ENCODE measurements around the gene SNX21. TPM values are rescaled to one million over a fixed set of nuclear protein-coding genes. Genes with fewer than 3 reads are reported as not detected.

SNX21 gene
- total RNA-seq, 1 donor from 2014 or later: 24.7 TPM

DNA sequence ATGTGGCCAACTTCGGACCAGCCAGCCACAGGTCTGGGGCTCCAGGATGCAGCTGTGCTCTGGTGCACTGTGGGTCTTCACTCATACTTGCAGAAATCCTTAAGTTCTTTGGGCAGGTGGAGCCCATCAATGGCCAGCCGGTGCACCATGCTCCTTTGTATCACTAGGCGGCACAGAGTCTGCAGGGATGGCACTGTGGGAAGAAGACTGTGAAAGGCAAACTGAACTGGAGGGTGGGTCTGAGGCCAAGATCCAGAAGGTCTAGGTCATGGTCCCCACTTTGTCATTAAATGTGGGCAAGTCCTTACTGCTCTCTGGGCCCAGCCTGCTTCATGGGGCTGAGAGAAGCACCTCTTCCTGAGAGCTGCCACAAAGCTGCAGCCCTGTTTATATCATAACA lies 55.1 kb downstream of the SNX21 start:
- no peak overlapping the region for H3K4me3 ChIP-seq
- H3K36me3 ChIP-seq: peaks cover 40% of the 10 kb centered on the region
- H3K27ac ChIP-seq (replicated peaks): no peak overlapping the region
- intact Hi-C loops (cut with micrococcal nuclease): no loop called here
- H3K27me3 ChIP-seq (ENCODE audit: low read depth): no peaks in the 10 kb centered on the region
- no peak for DNase-seq
- H3K9me3 ChIP-seq (replicated peaks): no peaks in the 10 kb centered on the region
- TF ChIP-seq, protein P1, sequence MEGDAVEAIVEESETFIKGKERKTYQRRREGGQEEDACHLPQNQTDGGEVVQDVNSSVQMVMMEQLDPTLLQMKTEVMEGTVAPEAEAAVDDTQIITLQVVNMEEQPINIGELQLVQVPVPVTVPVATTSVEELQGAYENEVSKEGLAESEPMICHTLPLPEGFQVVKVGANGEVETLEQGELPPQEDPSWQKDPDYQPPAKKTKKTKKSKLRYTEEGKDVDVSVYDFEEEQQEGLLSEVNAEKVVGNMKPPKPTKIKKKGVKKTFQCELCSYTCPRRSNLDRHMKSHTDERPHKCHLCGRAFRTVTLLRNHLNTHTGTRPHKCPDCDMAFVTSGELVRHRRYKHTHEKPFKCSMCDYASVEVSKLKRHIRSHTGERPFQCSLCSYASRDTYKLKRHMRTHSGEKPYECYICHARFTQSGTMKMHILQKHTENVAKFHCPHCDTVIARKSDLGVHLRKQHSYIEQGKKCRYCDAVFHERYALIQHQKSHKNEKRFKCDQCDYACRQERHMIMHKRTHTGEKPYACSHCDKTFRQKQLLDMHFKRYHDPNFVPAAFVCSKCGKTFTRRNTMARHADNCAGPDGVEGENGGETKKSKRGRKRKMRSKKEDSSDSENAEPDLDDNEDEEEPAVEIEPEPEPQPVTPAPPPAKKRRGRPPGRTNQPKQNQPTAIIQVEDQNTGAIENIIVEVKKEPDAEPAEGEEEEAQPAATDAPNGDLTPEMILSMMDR (IDR thresholded peaks at IDR 0.05; ENCODE audit: borderline replicate concordance): no peak
- peaks cover 59% of the 10 kb centered on the region for H3K4me1 ChIP-seq

DNA sequence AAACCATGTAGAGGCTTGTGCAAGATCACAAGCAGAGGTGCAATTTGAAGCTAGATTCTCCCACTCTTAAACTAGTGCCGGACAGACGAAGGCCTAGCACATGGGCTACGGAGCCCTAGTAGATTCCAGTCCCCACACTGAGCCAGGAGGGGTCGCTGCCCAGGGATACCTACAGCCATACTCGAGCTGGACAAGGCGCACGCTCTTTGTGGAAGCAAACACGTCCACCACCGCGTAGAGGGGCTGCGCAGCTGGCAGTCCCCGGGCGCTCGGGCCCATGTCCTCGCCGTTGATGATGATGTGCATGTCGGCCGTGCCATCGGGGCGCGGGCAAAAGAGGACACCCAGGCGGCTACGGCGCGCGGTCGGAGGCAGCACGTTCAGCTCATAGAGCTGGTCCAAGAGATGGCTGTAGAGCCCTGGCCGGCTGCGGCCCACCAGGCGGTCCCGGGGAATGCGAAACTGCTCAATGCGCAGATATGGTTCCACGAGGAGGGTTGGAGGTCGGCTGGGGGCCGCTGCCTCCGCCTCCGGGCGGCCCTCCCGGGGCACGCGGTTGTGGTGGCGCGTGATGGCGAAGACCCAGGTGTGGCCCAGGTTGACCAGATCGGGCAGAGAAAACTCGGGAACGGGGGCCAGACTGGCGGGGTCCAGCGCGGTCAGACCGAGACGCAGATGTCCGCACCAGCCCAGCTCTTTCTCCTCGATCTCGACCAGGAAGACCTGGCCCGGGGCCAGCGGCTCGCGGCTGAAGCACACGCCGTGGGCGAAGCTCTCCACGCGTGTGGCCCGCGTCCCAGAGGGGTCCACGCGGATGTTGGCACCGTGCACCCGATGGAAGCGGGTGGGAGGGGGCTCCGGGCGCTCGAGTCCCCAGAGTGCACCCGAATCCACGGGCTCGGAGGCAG lies 56.7 kb downstream of the SNX21 start:
- Histone ChIP-seq H3K27me3 (ENCODE audit: low read depth) (no peaks in the 10 kb centered on the region), H3K4me3 (peak overlapping the region; percentile 83), H3K9me3 (replicated peaks) (no peaks in the 10 kb centered on the region), H3K36me3 (peaks cover 54% of the 10 kb centered on the region), H3K27ac (replicated peaks) (peak overlapping the region; percentile 94), H3K4me1 (peaks cover 51% of the 10 kb centered on the region)
- DNase-seq: peak; percentile 85
- TF ChIP-seq, protein P1 (IDR thresholded peaks at IDR 0.05; ENCODE audit: borderline replicate concordance): peak; percentile 77
- intact Hi-C loops (cut with micrococcal nuclease): loop anchor here (5.0 kb wide), 1 partner anchor 42 kb away; the partner anchor contains the start of gene PCIF1

GRCh38 chr20:45890985-45891983 lies 57.7 kb downstream of the SNX21 start, which contains the start of the genes CTSA and NEURL2:
Gene CTSA, plus strand, starts transcription at chr20:45891335. Its CDS starts 234 bp downstream, at chr20:45891569.
Gene NEURL2, minus strand, starts transcription at chr20:45891208. Its CDS starts 217 bp downstream, at chr20:45890991.
- peak within 1 kb of the TSS; percentile 83 for H3K4me3 ChIP-seq
- H3K27me3 ChIP-seq (ENCODE audit: low read depth): no peaks in the 10 kb centered on the region
- intact Hi-C loops (cut with micrococcal nuclease): loop anchor here (5.0 kb wide), 1 partner anchor 41 kb away; the partner anchor contains the start of gene PCIF1
- H3K9me3 ChIP-seq (replicated peaks): no peaks in the 10 kb centered on the region
- peaks cover 50% of the 10 kb centered on the region for H3K4me1 ChIP-seq
- H3K36me3 ChIP-seq: peaks cover 57% of the 10 kb centered on the region
- TF ChIP-seq, protein P1 (IDR thresholded peaks at IDR 0.05; ENCODE audit: borderline replicate concordance): no peak
- peak; percentile 96 for DNase-seq
- peak within 1 kb of the TSS; percentile 94 for H3K27ac ChIP-seq (replicated peaks)

DNA sequence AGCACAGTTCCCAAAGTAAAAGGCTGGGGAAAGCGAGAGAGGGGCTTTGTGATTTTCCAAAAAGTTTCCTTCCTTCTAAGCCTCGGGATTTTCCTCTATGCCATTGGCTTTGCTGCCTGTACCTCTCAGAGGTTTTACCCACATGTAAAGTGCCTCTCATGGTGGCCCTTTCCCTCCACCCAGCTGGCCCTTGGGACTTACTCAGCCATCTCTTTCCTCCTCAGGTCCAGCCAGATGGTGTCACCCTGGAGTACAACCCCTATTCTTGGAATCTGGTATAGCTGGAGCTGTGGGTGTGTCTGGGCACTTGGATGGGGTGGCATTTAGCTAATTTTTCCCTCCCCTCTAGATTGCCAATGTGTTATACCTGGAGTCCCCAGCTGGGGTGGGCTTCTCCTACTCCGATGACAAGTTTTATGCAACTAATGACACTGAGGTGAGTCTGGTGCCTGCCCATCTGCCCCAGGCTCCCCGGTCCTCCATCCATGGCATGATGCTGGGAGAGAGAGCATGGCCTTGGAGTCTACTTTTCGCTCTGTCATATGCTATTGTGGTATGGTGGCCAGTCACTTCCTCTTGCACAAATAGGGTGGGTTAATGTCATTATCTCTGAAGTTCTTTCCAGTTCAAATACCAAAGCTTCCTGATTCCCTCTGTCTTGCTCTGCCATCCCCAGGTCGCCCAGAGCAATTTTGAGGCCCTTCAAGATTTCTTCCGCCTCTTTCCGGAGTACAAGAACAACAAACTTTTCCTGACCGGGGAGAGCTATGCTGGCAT lies 58.6 kb downstream of the SNX21 start:
- TF ChIP-seq, protein P1 (IDR thresholded peaks at IDR 0.05; ENCODE audit: borderline replicate concordance): peak; percentile 7
- H3K4me1 ChIP-seq: peaks cover 50% of the 10 kb centered on the region
- intact Hi-C loops (cut with micrococcal nuclease): loop anchor here (5.0 kb wide), 1 partner anchor 40 kb away; the partner anchor contains the start of gene PCIF1

More for the DNA sequence above, 58.6 kb downstream of the SNX21 start:
- H3K27me3 ChIP-seq (ENCODE audit: low read depth): no peaks in the 10 kb centered on the region
- H3K4me3 ChIP-seq: peak overlapping the region; percentile 83
- H3K27ac ChIP-seq (replicated peaks): peak overlapping the region; percentile 94
- H3K36me3 ChIP-seq: peaks cover 57% of the 10 kb centered on the region
- no peak for DNase-seq
- H3K9me3 ChIP-seq (replicated peaks): no peaks in the 10 kb centered on the region

Other genes with a start within 250 kb of the SNX21 start
- not detected for gene WFDC10A, start 204.1 kb upstream of the SNX21 start, total RNA-seq
- not detected for gene WFDC9, start 202.5 kb upstream of the SNX21 start, total RNA-seq
- gene WFDC11, start 163.6 kb upstream of the SNX21 start, total RNA-seq: not detected
- not detected for gene WFDC13, start 131.8 kb upstream of the SNX21 start, total RNA-seq
- not detected for gene WFDC10B, start 128.8 kb upstream of the SNX21 start, total RNA-seq
- not detected for gene SPINT4, start 111.5 kb upstream of the SNX21 start, total RNA-seq
- 0.55 TPM for gene WFDC3, start 41.9 kb upstream of the SNX21 start, total RNA-seq
- 22.2 TPM for gene DNTTIP1, start 41.8 kb upstream of the SNX21 start, total RNA-seq
- gene UBE2C, start 21.2 kb upstream of the SNX21 start, total RNA-seq: 0.91 TPM
- 0.33 TPM for gene TNNC2, start 6.5 kb upstream of the SNX21 start, total RNA-seq
- 32.1 TPM for gene ACOT8, start 23.6 kb downstream of the SNX21 start, total RNA-seq
- gene ZSWIM3, start 23.8 kb downstream of the SNX21 start, total RNA-seq: 2.0 TPM
- 11.2 TPM for gene ZSWIM1, start 47.4 kb downstream of the SNX21 start, total RNA-seq
- 2.4 TPM for gene SPATA25, start 53.8 kb downstream of the SNX21 start, total RNA-seq
- 7.6 TPM for gene NEURL2, start 57.4 kb downstream of the SNX21 start, total RNA-seq
- 116 TPM for gene CTSA, start 57.5 kb downstream of the SNX21 start, total RNA-seq
- gene PLTP, start 78.4 kb downstream of the SNX21 start, total RNA-seq: 84.1 TPM
- gene PCIF1, start 100.9 kb downstream of the SNX21 start, total RNA-seq: 21.9 TPM
- gene ZNF335, start 138.4 kb downstream of the SNX21 start, total RNA-seq: 8.1 TPM
- 0.58 TPM for gene MMP9, start 175.1 kb downstream of the SNX21 start, total RNA-seq
- not detected for gene SLC12A5, start 195.4 kb downstream of the SNX21 start, total RNA-seq

Data from left ventricle myocardium inferior (tissue), 1 donor.